ENCODE measurements around the gene SMG6. TPM values are rescaled to one million over a fixed set of nuclear protein-coding genes. Genes with fewer than 3 reads are reported as not detected.

The SMG6 gene
- total and polyA plus RNA-seq, 2 of the 13 experiments (the other 11 are each of a cell fraction or from before 2014, with no cell fraction given): 4.6 to 14.6 TPM

- peak; percentile 66 to 84; a peak in 2 of 4 replicates for TF ChIP-seq HMGXB4 (CRISPR knock-in tag; IDR thresholded peaks at IDR 0.05; ENCODE audit: borderline replicate concordance in 1 of 2, low read depth in 1 of 2)
- peak; percentile 31; the same call in 1 of the 2 replicates for TF ChIP-seq ZFP82 (CRISPR knock-in tag; IDR thresholded peaks at IDR 0.05; ENCODE audit: borderline replicate concordance)
- no peak for TF ChIP-seq ESRRA (CRISPR knock-in tag; IDR thresholded peaks at IDR 0.05; ENCODE audit: low read depth)
- peak; percentile 32; the same call in 1 of the 2 replicates for TF ChIP-seq ZC3H13 (CRISPR knock-in tag; IDR thresholded peaks at IDR 0.05)
- TF ChIP-seq MIER2 (CRISPR knock-in tag; IDR thresholded peaks at IDR 0.05): no peak
- no peak for TF ChIP-seq ZNF775 (CRISPR knock-in tag; IDR thresholded peaks at IDR 0.05; ENCODE audit: borderline replicate concordance)
- no peak for TF ChIP-seq ZNF776 (CRISPR knock-in tag; IDR thresholded peaks at IDR 0.05)
- no peak for TF ChIP-seq CREBL2 (CRISPR knock-in tag; IDR thresholded peaks at IDR 0.05; ENCODE audit: borderline replicate concordance)
- TF ChIP-seq ZFP91 (CRISPR knock-in tag; IDR thresholded peaks at IDR 0.05; ENCODE audit: borderline replicate concordance): peak; percentile 58; the same call in 1 of the 2 replicates
- peak; percentile 67 for TF ChIP-seq SALL1 (CRISPR knock-in tag; IDR thresholded peaks at IDR 0.05)
- TF ChIP-seq ZNF292 (CRISPR knock-in tag; IDR thresholded peaks at IDR 0.05; ENCODE audit: borderline replicate concordance, low read depth): no peak
- no peak for TF ChIP-seq SIX1 (CRISPR knock-in tag; IDR thresholded peaks at IDR 0.05; ENCODE audit: borderline replicate concordance)
- 0 out of 2 replicates have a peak, but pooled peaks have one; percentile 82 for TF ChIP-seq ZSCAN21 (CRISPR knock-in tag; IDR thresholded peaks at IDR 0.05; ENCODE audit: borderline replicate concordance)
- 0 out of 2 replicates have a peak, but pooled peaks have one; percentile 81 for TF ChIP-seq FOXO4 (CRISPR knock-in tag; conservative IDR thresholded peaks at IDR 0.05)
- 0 out of 2 replicates have a peak, but pooled peaks have one; percentile 40 for TF ChIP-seq BCL3 (CRISPR knock-in tag; IDR thresholded peaks at IDR 0.05)
- TF ChIP-seq HMGXB3 (CRISPR knock-in tag; IDR thresholded peaks at IDR 0.05; ENCODE audit: borderline replicate concordance): no peak
These were observed 248.9 kb downstream of the SMG6 start, which contains the start of gene HIC1 (continued) for GRCh38 chr17:2054512-2055291.

All from HepG2 (cell line).